Measurements from ENCODE around the gene METRNL.
"Not testable (repeated sequence)": the region's sequence is repeated elsewhere in the genome, so short reads cannot be mapped to it uniquely, and the experiment has no call there.

Gene METRNL

GRCh38 chr17:83051396-83052240 is 27.8 kb upstream of the METRNL start:
- FAIRE-seq (peak; percentile 99), DNase-seq (ENCODE audit: low spot score) (peak; percentile 100)

- DNase-seq (ENCODE audit: low spot score) = no peak
- FAIRE-seq = no peak
Observed at GRCh38 chr17:83052241-83052564, 27.2 kb upstream of the METRNL start.

GRCh38 chr17:83053021-83053681 is 26.3 kb upstream of the METRNL start:
- FAIRE-seq = no peak

GRCh38 chr17:83053739-83054451 is 25.5 kb upstream of the METRNL start:
- FAIRE-seq = no peak
- no peak for DNase-seq (ENCODE audit: low spot score)

More at GRCh38 chr17:83053021-83053681, 26.3 kb upstream of the METRNL start:
- DNase-seq (ENCODE audit: low spot score) = no peak

- no peak for DNase-seq (ENCODE audit: low spot score)
- no peak for FAIRE-seq
Observed at GRCh38 chr17:83054518-83055125, 24.8 kb upstream of the METRNL start.

GRCh38 chr17:83055176-83055575 is 24.2 kb upstream of the METRNL start:
- peak; percentile 55 for FAIRE-seq
- DNase-seq (ENCODE audit: low spot score) = not testable (repeated sequence)

- DNase-seq (ENCODE audit: low spot score) (peak; percentile 77), FAIRE-seq (peak; percentile 72)
Observed at GRCh38 chr17:83055911-83056582, 23.4 kb upstream of the METRNL start.

- no peak for DNase-seq (ENCODE audit: low spot score)
- FAIRE-seq = peak; percentile 81
Observed at GRCh38 chr17:83056583-83057396, 22.6 kb upstream of the METRNL start.

- DNase-seq (ENCODE audit: low spot score) (no peak), FAIRE-seq (peak; percentile 20)
Observed at GRCh38 chr17:83057397-83057761, 22.0 kb upstream of the METRNL start.

- DNase-seq (ENCODE audit: low spot score) (no peak), FAIRE-seq (peak; percentile 88)
Observed at GRCh38 chr17:83057793-83058265, 21.6 kb upstream of the METRNL start.

GRCh38 chr17:83058266-83058798 is 21.1 kb upstream of the METRNL start:
- peak; percentile 20 for FAIRE-seq

GRCh38 chr17:83061586-83061985 is 17.8 kb upstream of the METRNL start:
- DNase-seq (ENCODE audit: low spot score) (no peak), FAIRE-seq (no peak)

More at GRCh38 chr17:83058266-83058798, 21.1 kb upstream of the METRNL start:
- no peak for DNase-seq (ENCODE audit: low spot score)

- no peak for DNase-seq (ENCODE audit: low spot score)
- FAIRE-seq = no peak
Observed at GRCh38 chr17:83062011-83062817, 17.2 kb upstream of the METRNL start.

GRCh38 chr17:83062818-83063671 is 16.4 kb upstream of the METRNL start:
- DNase-seq (ENCODE audit: low spot score) = no peak
- no peak for FAIRE-seq

- FAIRE-seq (no peak), DNase-seq (ENCODE audit: low spot score) (no peak)
Observed at GRCh38 chr17:83064021-83064731, 15.2 kb upstream of the METRNL start.

- DNase-seq (ENCODE audit: low spot score) = no peak
- peak; percentile 76 for FAIRE-seq
Observed at GRCh38 chr17:83064732-83065659, 14.4 kb upstream of the METRNL start.

All from urothelium cell line (cell line).